GM23338 (cell line): ENCODE results near the gene SMC4. TPM values are rescaled to one million over a fixed set of nuclear protein-coding genes. Genes with fewer than 3 reads are reported as not detected.

Experiments used
- ATAC-seq: fragments of 200-7000 bp; cut with Tn5 transposase; 3 replicates; pipeline ENCODE4 v1.9.1; 2020
- DNase-seq: peaks from one replicate; pipeline ENCODE4 v3.0.0-alpha.2; 2015; ENCODE audit warnings: low spot score
- H2AFZ ChIP-seq: fragments of 200-600 bp; sonication (generic); 2 replicates; pipeline ENCODE4 v1.8.0; 2016; ENCODE audit warnings: antibody characterized with exemption, mild to moderate bottlenecking, moderate library complexity
- H3F3A ChIP-seq: fragments of 200-600 bp; sonication (generic); replicated peaks from 2 replicates; pipeline ENCODE4 v1.8.0; 2017; ENCODE audit warnings: antibody characterized with exemption, mixed run types, low read depth
- H3K27ac ChIP-seq: fragments of 200-600 bp; sonication (generic); 2 replicates; pipeline ENCODE4 v1.6.1; 2016; ENCODE audit warnings: low read depth
- H3K27me3 ChIP-seq: fragments of 200-600 bp; sonication (generic); 2 replicates; pipeline ENCODE4 v1.8.0; 2016; ENCODE audit warnings: mild to moderate bottlenecking, mixed run types, moderate library complexity; ENCODE audit not compliant: insufficient read depth
- H3K36me3 ChIP-seq: fragments of 200-600 bp; sonication (generic); 2 replicates; pipeline ENCODE4 v1.8.0; 2016; ENCODE audit warnings: mild to moderate bottlenecking; ENCODE audit not compliant: insufficient read depth
- H3K4me1 ChIP-seq: fragments of 200-600 bp; sonication (generic); 2 replicates; pipeline ENCODE4 v1.8.0; 2016; ENCODE audit warnings: mild to moderate bottlenecking, moderate library complexity; ENCODE audit not compliant: insufficient read depth
- H3K4me2 ChIP-seq: fragments of 200-600 bp; sonication (generic); 2 replicates; pipeline ENCODE4 v1.7.1; 2017; ENCODE audit warnings: mixed run types
- H3K4me3 ChIP-seq: fragments of 200-600 bp; sonication (generic); 2 replicates; pipeline ENCODE4 v1.6.1; 2016; ENCODE audit warnings: mixed run types
- H3K79me2 ChIP-seq: fragments of 200-600 bp; sonication (generic); replicated peaks from 2 replicates; pipeline ENCODE4 v1.8.0; 2017; ENCODE audit warnings: mild to moderate bottlenecking; ENCODE audit not compliant: insufficient read depth
- H3K9me2 ChIP-seq: fragments of 200-600 bp; sonication (generic); 2 replicates; pipeline ENCODE4 v1.8.0; 2017; ENCODE audit not compliant: insufficient read depth
- H4K20me1 ChIP-seq: fragments of 200-600 bp; sonication (generic); replicated peaks from 2 replicates; pipeline ENCODE4 v1.8.0; 2017; ENCODE audit warnings: mild to moderate bottlenecking; ENCODE audit not compliant: insufficient read depth
- H3K27ac Mint-ChIP-seq: 2 replicates; pipeline ENCODE4 v1.8.0; 2020; ENCODE audit warnings: inconsistent platforms, mild to moderate bottlenecking, moderate library complexity, mixed read lengths
- H3K27me3 Mint-ChIP-seq: 3 replicates; pipeline ENCODE4 v1.8.0; 2022; ENCODE audit warnings: low read depth, mild to moderate bottlenecking, moderate library complexity, mixed read lengths, inconsistent platforms; ENCODE audit not compliant: insufficient read depth, poor library complexity
- H3K36me3 Mint-ChIP-seq: 3 replicates; pipeline ENCODE4 v1.8.0; 2021; ENCODE audit warnings: low read depth, mild to moderate bottlenecking, inconsistent platforms, moderate library complexity, mixed read lengths
- H3K4me1 Mint-ChIP-seq: 3 replicates; pipeline ENCODE4 v1.8.0; 2020; ENCODE audit warnings: mild to moderate bottlenecking, inconsistent platforms, mixed read lengths
- H3K4me3 Mint-ChIP-seq: 3 replicates; pipeline ENCODE4 v1.8.0; 2021; ENCODE audit warnings: moderate library complexity, mild to moderate bottlenecking, inconsistent platforms, mixed read lengths
- H3K9me3 Mint-ChIP-seq: 3 replicates; pipeline ENCODE4 v1.8.0; 2020; ENCODE audit warnings: moderate library complexity, mild to moderate bottlenecking, inconsistent platforms, mixed read lengths
- ETS1 ChIP-seq: IDR thresholded peaks from 2 replicates; pipeline ENCODE4 v1.6.1; 2016; ENCODE audit warnings: antibody characterized with exemption
- POLR2AphosphoS5 ChIP-seq: IDR thresholded peaks from 2 replicates; pipeline ENCODE4 v1.6.1; 2016; ENCODE audit warnings: antibody characterized with exemption, low read depth
- STAT1 ChIP-seq: IDR thresholded peaks from one replicate; pipeline ENCODE4 v1.6.1; 2016; ENCODE audit warnings: antibody characterized with exemption; ENCODE audit not compliant: unreplicated experiment
- ZNF114 ChIP-seq: fragments of 250-450 bp; sonication (Bioruptor Pico); IDR thresholded peaks from 2 replicates; pipeline ENCODE4 v1.5.0; 2020; ENCODE audit warnings: mild to moderate bottlenecking, moderate library complexity
- ZNF331 ChIP-seq: fragments of 250-450 bp; sonication (Bioruptor Pico); IDR thresholded peaks from 2 replicates; pipeline ENCODE4 v1.5.0; 2020; ENCODE audit warnings: low read depth, mild to moderate bottlenecking, moderate library complexity
- polyA plus RNA-seq: library from polyadenylated mRNA; unstranded; fragments of >200 nt; fragmentation: Nextera tagmentation; extraction: Ambion mirVana; gene quantifications from 2 replicates; pipeline ENCODE4 v1.2.1, GENCODE V29; 2016
- total RNA-seq: library from RNA; depleted of rRNA; stranded (reverse); fragments of >200 nt; shearing (Covaris generic); gene quantifications from 2 replicates; pipeline ENCODE4 v1.2.3, GENCODE V29; 2014
- TF ChIP-seq, protein P1 (sequence below): fragments of 250-450 bp; sonication (Bioruptor Pico); IDR thresholded peaks from 2 replicates; pipeline ENCODE4 v1.5.0; 2020; ENCODE audit warnings: mild to moderate bottlenecking, moderate library complexity

Gene SMC4
- total and polyA plus RNA-seq, 2 experiments from 2014 or later: 167 to 412 TPM

DNA sequence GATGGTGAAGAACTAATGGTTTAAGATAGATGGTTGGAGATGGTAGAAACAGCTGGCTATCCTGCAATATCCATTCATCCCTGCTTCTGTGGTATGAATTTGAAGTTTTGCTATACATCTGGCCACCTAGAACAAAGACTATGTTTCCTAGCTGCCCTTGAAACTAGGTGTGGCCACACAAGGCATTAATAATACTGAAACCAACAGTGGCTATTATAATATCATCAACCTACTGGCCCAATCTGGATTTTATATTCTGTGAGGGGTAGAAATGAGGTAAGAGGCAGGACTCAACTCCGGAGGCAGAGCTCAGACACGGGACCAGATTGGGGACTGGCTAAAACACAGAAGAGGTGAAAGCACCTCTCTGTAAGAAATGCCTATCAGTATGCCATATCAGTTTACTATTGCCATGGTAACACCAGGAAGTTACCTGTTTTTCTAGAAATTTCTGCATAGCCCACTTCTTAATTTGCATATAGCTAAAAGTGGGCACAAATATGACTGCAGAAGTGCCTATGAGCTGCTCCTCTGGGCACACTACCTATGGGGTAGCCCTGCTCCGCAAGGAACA, 8.8 kb upstream of the SMC4 start:
- Histone ChIP-seq H3K79me2 (peaks cover 43% of the 10 kb centered on the region), H4K20me1 (no peaks in the 10 kb centered on the region; the same call in 1 of the 2 replicates), H3K27ac (no peak overlapping the region), H3K36me3 (no peaks in the 10 kb centered on the region), H2AFZ (no peak overlapping the region), H3K4me3 (no peak overlapping the region), H3K27me3 (no peaks in the 10 kb centered on the region), H3K4me2 (no peak overlapping the region), H3F3A (no peaks in the 10 kb centered on the region), H3K4me1 (no peaks in the 10 kb centered on the region), H3K9me2 (no peaks in the 10 kb centered on the region)
- Mint-ChIP-seq H3K36me3 (no peaks in the 10 kb centered on the region), H3K4me3 (no peak overlapping the region), H3K27ac (no peak overlapping the region), H3K9me3 (no peaks in the 10 kb centered on the region), H3K27me3 (no peaks in the 10 kb centered on the region), H3K4me1 (no peaks in the 10 kb centered on the region)
- no peak for DNase-seq
- no peak for ATAC-seq
- TF ChIP-seq STAT1 (no peak), ZNF331 (no peak), POLR2AphosphoS5 (no peak), ZNF114 (no peak), ETS1 (no peak)
- TF ChIP-seq, protein P1, sequence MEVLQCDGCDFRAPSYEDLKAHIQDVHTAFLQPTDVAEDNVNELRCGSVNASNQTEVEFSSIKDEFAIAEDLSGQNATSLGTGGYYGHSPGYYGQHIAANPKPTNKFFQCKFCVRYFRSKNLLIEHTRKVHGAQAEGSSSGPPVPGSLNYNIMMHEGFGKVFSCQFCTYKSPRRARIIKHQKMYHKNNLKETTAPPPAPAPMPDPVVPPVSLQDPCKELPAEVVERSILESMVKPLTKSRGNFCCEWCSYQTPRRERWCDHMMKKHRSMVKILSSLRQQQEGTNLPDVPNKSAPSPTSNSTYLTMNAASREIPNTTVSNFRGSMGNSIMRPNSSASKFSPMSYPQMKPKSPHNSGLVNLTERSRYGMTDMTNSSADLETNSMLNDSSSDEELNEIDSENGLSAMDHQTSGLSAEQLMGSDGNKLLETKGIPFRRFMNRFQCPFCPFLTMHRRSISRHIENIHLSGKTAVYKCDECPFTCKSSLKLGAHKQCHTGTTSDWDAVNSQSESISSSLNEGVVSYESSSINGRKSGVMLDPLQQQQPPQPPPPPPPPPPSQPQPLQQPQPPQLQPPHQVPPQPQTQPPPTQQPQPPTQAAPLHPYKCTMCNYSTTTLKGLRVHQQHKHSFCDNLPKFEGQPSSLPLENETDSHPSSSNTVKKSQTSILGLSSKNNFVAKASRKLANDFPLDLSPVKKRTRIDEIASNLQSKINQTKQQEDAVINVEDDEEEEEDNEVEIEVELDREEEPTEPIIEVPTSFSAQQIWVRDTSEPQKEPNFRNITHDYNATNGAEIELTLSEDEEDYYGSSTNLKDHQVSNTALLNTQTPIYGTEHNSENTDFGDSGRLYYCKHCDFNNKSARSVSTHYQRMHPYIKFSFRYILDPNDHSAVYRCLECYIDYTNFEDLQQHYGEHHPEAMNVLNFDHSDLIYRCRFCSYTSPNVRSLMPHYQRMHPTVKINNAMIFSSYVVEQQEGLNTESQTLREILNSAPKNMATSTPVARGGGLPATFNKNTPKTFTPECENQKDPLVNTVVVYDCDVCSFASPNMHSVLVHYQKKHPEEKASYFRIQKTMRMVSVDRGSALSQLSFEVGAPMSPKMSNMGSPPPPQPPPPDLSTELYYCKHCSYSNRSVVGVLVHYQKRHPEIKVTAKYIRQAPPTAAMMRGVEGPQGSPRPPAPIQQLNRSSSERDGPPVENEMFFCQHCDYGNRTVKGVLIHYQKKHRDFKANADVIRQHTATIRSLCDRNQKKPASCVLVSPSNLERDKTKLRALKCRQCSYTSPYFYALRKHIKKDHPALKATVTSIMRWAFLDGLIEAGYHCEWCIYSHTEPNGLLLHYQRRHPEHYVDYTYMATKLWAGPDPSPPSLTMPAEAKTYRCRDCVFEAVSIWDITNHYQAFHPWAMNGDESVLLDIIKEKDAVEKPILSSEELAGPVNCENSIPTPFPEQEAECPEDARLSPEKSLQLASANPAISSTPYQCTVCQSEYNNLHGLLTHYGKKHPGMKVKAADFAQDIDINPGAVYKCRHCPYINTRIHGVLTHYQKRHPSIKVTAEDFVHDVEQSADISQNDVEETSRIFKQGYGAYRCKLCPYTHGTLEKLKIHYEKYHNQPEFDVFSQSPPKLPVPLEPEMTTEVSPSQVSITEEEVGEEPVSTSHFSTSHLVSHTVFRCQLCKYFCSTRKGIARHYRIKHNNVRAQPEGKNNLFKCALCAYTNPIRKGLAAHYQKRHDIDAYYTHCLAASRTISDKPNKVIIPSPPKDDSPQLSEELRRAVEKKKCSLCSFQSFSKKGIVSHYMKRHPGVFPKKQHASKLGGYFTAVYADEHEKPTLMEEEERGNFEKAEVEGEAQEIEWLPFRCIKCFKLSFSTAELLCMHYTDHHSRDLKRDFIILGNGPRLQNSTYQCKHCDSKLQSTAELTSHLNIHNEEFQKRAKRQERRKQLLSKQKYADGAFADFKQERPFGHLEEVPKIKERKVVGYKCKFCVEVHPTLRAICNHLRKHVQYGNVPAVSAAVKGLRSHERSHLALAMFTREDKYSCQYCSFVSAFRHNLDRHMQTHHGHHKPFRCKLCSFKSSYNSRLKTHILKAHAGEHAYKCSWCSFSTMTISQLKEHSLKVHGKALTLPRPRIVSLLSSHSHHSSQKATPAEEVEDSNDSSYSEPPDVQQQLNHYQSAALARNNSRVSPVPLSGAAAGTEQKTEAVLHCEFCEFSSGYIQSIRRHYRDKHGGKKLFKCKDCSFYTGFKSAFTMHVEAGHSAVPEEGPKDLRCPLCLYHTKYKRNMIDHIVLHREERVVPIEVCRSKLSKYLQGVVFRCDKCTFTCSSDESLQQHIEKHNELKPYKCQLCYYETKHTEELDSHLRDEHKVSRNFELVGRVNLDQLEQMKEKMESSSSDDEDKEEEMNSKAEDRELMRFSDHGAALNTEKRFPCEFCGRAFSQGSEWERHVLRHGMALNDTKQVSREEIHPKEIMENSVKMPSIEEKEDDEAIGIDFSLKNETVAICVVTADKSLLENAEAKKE (CRISPR knock-in tag): no peak
